Nephron progenitor cell (in vitro differentiated cells): ENCODE results near the gene DNAJC15.
"Not testable (repeated sequence)": the region's sequence is repeated elsewhere in the genome, so short reads cannot be mapped to it uniquely, and the experiment has no call there.

Experiments
- DNase-seq: peaks from one replicate; pipeline ENCODE4 v3.0.0; 2021
- H3K27ac Mint-ChIP-seq: 2 replicates; pipeline ENCODE4 v1.8.0; 2021; ENCODE audit warnings: mild to moderate bottlenecking, moderate library complexity, mixed read lengths
- H3K27me3 Mint-ChIP-seq: 2 replicates; pipeline ENCODE4 v1.8.0; 2021; ENCODE audit warnings: mild to moderate bottlenecking, low read depth, mixed read lengths; ENCODE audit not compliant: poor library complexity
- H3K36me3 Mint-ChIP-seq: 2 replicates; pipeline ENCODE4 v1.8.0; 2021; ENCODE audit warnings: low read depth, mixed read lengths
- H3K4me1 Mint-ChIP-seq: 2 replicates; pipeline ENCODE4 v1.8.0; 2021; ENCODE audit warnings: mixed read lengths
- H3K4me3 Mint-ChIP-seq: 2 replicates; pipeline ENCODE4 v1.8.0; 2021; ENCODE audit warnings: mild to moderate bottlenecking, moderate library complexity, mixed read lengths
- H3K9me3 Mint-ChIP-seq: 2 replicates; pipeline ENCODE4 v1.8.0; 2021; ENCODE audit warnings: mild to moderate bottlenecking, moderate library complexity, mixed read lengths
- CTCF ChIP-seq: fragments of 200-600 bp; sonication (generic); IDR thresholded peaks from 2 replicates; pipeline ENCODE4 v1.5.0; 2021; ENCODE audit warnings: antibody characterized with exemption

The DNAJC15 gene

GRCh38 chr13:42984691-42985090 lies 38.7 kb upstream of the DNAJC15 start:
- Mint-ChIP-seq H3K4me3 (no peak overlapping the region), H3K9me3 (peaks cover 7% of the 10 kb centered on the region), H3K27me3 (peaks cover 2% of the 10 kb centered on the region), H3K4me1 (peaks cover 6% of the 10 kb centered on the region), H3K27ac (no peak overlapping the region), H3K36me3 (no peaks in the 10 kb centered on the region)
- DNase-seq = no peak
- no peak for TF ChIP-seq CTCF

GRCh38 chr13:42985312-42986175 lies 37.8 kb upstream of the DNAJC15 start:
- TF ChIP-seq CTCF = no peak
- peaks cover 14% of the 10 kb centered on the region for H3K4me1 Mint-ChIP-seq
- H3K27ac Mint-ChIP-seq = no peak overlapping the region
- no peaks in the 10 kb centered on the region for H3K9me3 Mint-ChIP-seq
- no peak overlapping the region for H3K4me3 Mint-ChIP-seq
- DNase-seq = no peak
- H3K27me3 Mint-ChIP-seq = no peaks in the 10 kb centered on the region
- no peaks in the 10 kb centered on the region for H3K36me3 Mint-ChIP-seq

- no peaks in the 10 kb centered on the region for H3K9me3 Mint-ChIP-seq
- H3K4me3 Mint-ChIP-seq = no peak overlapping the region
- H3K4me1 Mint-ChIP-seq = peaks cover 21% of the 10 kb centered on the region
- no peak for TF ChIP-seq CTCF
- no peaks in the 10 kb centered on the region for H3K27me3 Mint-ChIP-seq
- H3K36me3 Mint-ChIP-seq = no peaks in the 10 kb centered on the region
- H3K27ac Mint-ChIP-seq = no peak overlapping the region
- DNase-seq = no peak
Observed at GRCh38 chr13:42986176-42986574, 37.2 kb upstream of the DNAJC15 start.

- H3K4me1 Mint-ChIP-seq = peaks cover 34% of the 10 kb centered on the region
- H3K27ac Mint-ChIP-seq = no peak overlapping the region
- no peaks in the 10 kb centered on the region for H3K9me3 Mint-ChIP-seq
- TF ChIP-seq CTCF = no peak
- H3K27me3 Mint-ChIP-seq = peaks cover 22% of the 10 kb centered on the region
- no peak for DNase-seq
- no peak overlapping the region for H3K4me3 Mint-ChIP-seq
- H3K36me3 Mint-ChIP-seq = no peaks in the 10 kb centered on the region
Observed at GRCh38 chr13:42990291-42991232, 32.8 kb upstream of the DNAJC15 start.

- peak overlapping the region; percentile 82 for H3K4me3 Mint-ChIP-seq
- peaks cover 22% of the 10 kb centered on the region for H3K27me3 Mint-ChIP-seq
- H3K4me1 Mint-ChIP-seq = peaks cover 29% of the 10 kb centered on the region
- not testable (repeated sequence) for DNase-seq, H3K9me3 Mint-ChIP-seq, H3K36me3 Mint-ChIP-seq, H3K27ac Mint-ChIP-seq
Observed at GRCh38 chr13:42991233-42991897, 32.0 kb upstream of the DNAJC15 start.
